Right cardiac atrium (tissue), 5 donors: ENCODE data around the gene PLEKHG5. TPM values are rescaled to one million over a fixed set of nuclear protein-coding genes. Genes with fewer than 3 reads are reported as not detected.
"Not testable (repeated sequence)": the region's sequence is repeated elsewhere in the genome, so short reads cannot be mapped to it uniquely, and the experiment has no call there.

Experiments
- ATAC-seq, 2 donors: fragments of 200-7000 bp; cut with Tn5 transposase; one replicate each; pipeline versions ENCODE4 v1.8.0 to v1.9.1; 2020; ENCODE audit warnings: moderate library complexity in 2 of 2, mild to moderate bottlenecking in 1 of 2
- DNase-seq, 3 donors: peaks; one replicate each; pipeline ENCODE4 v3.0.0-alpha.2; 2020
- H3K27ac ChIP-seq: one replicate; pipeline ENCODE4 v1.5.1; 2013; ENCODE audit warnings: mild to moderate bottlenecking, low read length, control low read depth, moderate library complexity
- H3K27me3 ChIP-seq: one replicate; pipeline ENCODE4 v1.6.1; 2013; ENCODE audit not compliant: control insufficient read depth, insufficient read depth
- H3K4me1 ChIP-seq: one replicate; pipeline ENCODE4 v1.6.1; 2013; ENCODE audit warnings: low read length; ENCODE audit not compliant: control insufficient read depth, insufficient read depth
- H3K4me3 ChIP-seq: one replicate; pipeline ENCODE4 v1.5.1; 2013; ENCODE audit warnings: low read length, control low read depth
- H3K9me3 ChIP-seq: one replicate; pipeline ENCODE4 v1.6.1; 2013; ENCODE audit warnings: low read length; ENCODE audit not compliant: control insufficient read depth
- WGBS: extraction: QIAGEN DNeasy Blood & Tissue Kit; methylation state at CpG from one replicate; pipeline ENCODE4 v1.1.7; 2013; 5-methylcytosine and 5-hydroxymethylcytosine counted together
- intact Hi-C, 4 donors: fragments of 100-400 bp; cut with DNase I; formaldehyde crosslinking; loops; one replicate each; pipeline versions ENCODE4 v1.11.0 to v1.14.0; 2022 to 2023
- polyA plus RNA-seq: library from polyadenylated mRNA; stranded (reverse); fragments of 200-250 nt; gene quantifications from one replicate; pipeline ENCODE4 v1.2.3, GENCODE V29; 2013
- total RNA-seq, 4 donors: library from RNA; stranded (reverse); fragmentation: NEBNext Ultra II Directional; extraction: Animal tissue kit (Norgen Biotek cat#: 25700); gene quantifications; one replicate each; pipeline ENCODE4 v1.2.1, GENCODE V29; 2021
- donor health status: healthy with polysubstance abuse.
- donor health status: DM: no; HTN: yes; CAD: no.
- donor health status: DM: no; HTN: no; CAD: no.
- donor health status: DM: no; HTN: yes; CAD: no; lungs with severe emphysema.
- donor health status: DM: yes; HTN: yes; CAD: no.

Gene PLEKHG5
- total and polyA plus RNA-seq, 5 donors: 7.0 to 9.9 (median 8.7) TPM

GRCh38 chr1:6495041-6495441, 3.6 kb upstream of the PLEKHG5 start:
- no peak for ATAC-seq
- intact Hi-C loops: no loop called here
- H3K9me3 ChIP-seq: no peaks in the 10 kb centered on the region
- H3K4me3 ChIP-seq: no peak overlapping the region
- no peak overlapping the region for H3K27ac ChIP-seq
- H3K27me3 ChIP-seq: no peaks in the 10 kb centered on the region
- peaks cover 2% of the 10 kb centered on the region for H3K4me1 ChIP-seq
- WGBS: 59% methylated on average over 13 of the region's 13 CpGs
- DNase-seq: no peak

GRCh38 chr1:6494627-6495026, 3.2 kb upstream of the PLEKHG5 start:
- no peak overlapping the region for H3K27ac ChIP-seq
- no peaks in the 10 kb centered on the region for H3K27me3 ChIP-seq
- WGBS: 77% methylated on average over 4 of the region's 4 CpGs
- no peaks in the 10 kb centered on the region for H3K9me3 ChIP-seq
- peaks cover 2% of the 10 kb centered on the region for H3K4me1 ChIP-seq
- no peak for DNase-seq
- no peak overlapping the region for H3K4me3 ChIP-seq
- no peak for ATAC-seq
- intact Hi-C loops: no loop called here

- 80% methylated on average over 4 of the region's 4 CpGs for WGBS
- H3K9me3 ChIP-seq, intact Hi-C loops, ATAC-seq, H3K27me3 ChIP-seq, H3K4me3 ChIP-seq, DNase-seq, H3K27ac ChIP-seq, H3K4me1 ChIP-seq: not testable (repeated sequence)
Measured at GRCh38 chr1:6493834-6494223, 2.4 kb upstream of the PLEKHG5 start.

GRCh38 chr1:6491966-6492365, 499 bp upstream of the PLEKHG5 start:
- H3K4me3 ChIP-seq: no peak overlapping the region
- ATAC-seq (no peak), DNase-seq (no peak)
- no peaks in the 10 kb centered on the region for H3K4me1 ChIP-seq
- 69% methylated on average over 10 of the region's 10 CpGs for WGBS
- H3K27ac ChIP-seq: no peak overlapping the region
- H3K27me3 ChIP-seq: no peaks in the 10 kb centered on the region
- intact Hi-C loops: no loop called here
- H3K9me3 ChIP-seq: no peaks in the 10 kb centered on the region

GRCh38 chr1:6491081-6491449, 402 bp downstream of the PLEKHG5 start:
- intact Hi-C loops: no loop called here
- H3K4me1 ChIP-seq: no peaks in the 10 kb centered on the region
- peak overlapping the region; percentile 77 for H3K4me3 ChIP-seq
- 42% methylated on average over 6 of the region's 6 CpGs for WGBS
- peak overlapping the region; percentile 4 for H3K27ac ChIP-seq
- DNase-seq: no peak
- H3K27me3 ChIP-seq: no peaks in the 10 kb centered on the region
- no peaks in the 10 kb centered on the region for H3K9me3 ChIP-seq
- no peak for ATAC-seq

GRCh38 chr1:6490181-6491080, 1.0 kb downstream of the PLEKHG5 start:
- Histone ChIP-seq H3K4me3 (peak overlapping the region; percentile 77), H3K9me3 (no peaks in the 10 kb centered on the region), H3K27me3 (no peaks in the 10 kb centered on the region), H3K27ac (peak overlapping the region; percentile 27), H3K4me1 (no peaks in the 10 kb centered on the region)
- ATAC-seq: peak; percentile 66 to 67
- peak; percentile 62 to 82 (median 81) for DNase-seq
- WGBS: 1% methylated on average over 70 of the region's 70 CpGs
- intact Hi-C loops: no loop called here

GRCh38 chr1:6489799-6490180, 1.7 kb downstream of the PLEKHG5 start:
- ATAC-seq (peak; percentile 63 to 71), DNase-seq (peak; percentile 73 to 89 (median 85))
- 14% methylated on average over 21 of the region's 21 CpGs for WGBS
- peak overlapping the region; percentile 77 for H3K4me3 ChIP-seq
- intact Hi-C loops: loop anchor here in 2 of 4 donors (5.0 kb wide), 1 partner anchor 158 kb away; no protein-coding TSS in a partner anchor
- no peaks in the 10 kb centered on the region for H3K9me3 ChIP-seq
- H3K27me3 ChIP-seq: no peaks in the 10 kb centered on the region
- no peaks in the 10 kb centered on the region for H3K4me1 ChIP-seq
- H3K27ac ChIP-seq: no peak overlapping the region

GRCh38 chr1:6489383-6489765, 2.1 kb downstream of the PLEKHG5 start:
- ATAC-seq: no peak
- intact Hi-C loops: loop anchor here in 2 of 4 donors (5.0 kb wide), 1 partner anchor 158 kb away; no protein-coding TSS in a partner anchor
- no peaks in the 10 kb centered on the region for H3K9me3 ChIP-seq
- 79% methylated on average over 9 of the region's 9 CpGs for WGBS
- H3K4me1 ChIP-seq: no peaks in the 10 kb centered on the region
- H3K4me3 ChIP-seq: no peak overlapping the region
- no peak overlapping the region for H3K27ac ChIP-seq
- DNase-seq: no peak
- H3K27me3 ChIP-seq: no peaks in the 10 kb centered on the region

- Histone ChIP-seq H3K27me3 (no peaks in the 10 kb centered on the region), H3K9me3 (no peaks in the 10 kb centered on the region), H3K27ac (no peak overlapping the region), H3K4me3 (no peak overlapping the region), H3K4me1 (no peaks in the 10 kb centered on the region)
- WGBS: 75% methylated on average over 13 of the region's 13 CpGs
- no peak for ATAC-seq
- no peak for DNase-seq
- intact Hi-C loops: loop anchor here in 2 of 4 donors (5.0 kb wide), 1 partner anchor 159 kb away; no protein-coding TSS in a partner anchor
Measured at GRCh38 chr1:6488602-6489382, 2.7 kb downstream of the PLEKHG5 start.

- H3K27ac ChIP-seq: no peak overlapping the region
- no peaks in the 10 kb centered on the region for H3K4me1 ChIP-seq
- intact Hi-C loops: loop anchor here in 2 of 4 donors (5.0 kb wide), 1 partner anchor 159 kb away; no protein-coding TSS in a partner anchor
- WGBS: 82% methylated on average over 14 of the region's 14 CpGs
- no peak overlapping the region for H3K4me3 ChIP-seq
- H3K27me3 ChIP-seq: no peaks in the 10 kb centered on the region
- DNase-seq: no peak
- ATAC-seq: no peak
- no peaks in the 10 kb centered on the region for H3K9me3 ChIP-seq
Measured at GRCh38 chr1:6487804-6488484, 3.5 kb downstream of the PLEKHG5 start.
